ENCODE data around the gene C2CD4D. TPM values are rescaled to one million over a fixed set of nuclear protein-coding genes. Genes with fewer than 3 reads are reported as not detected.

C2CD4D gene
- total RNA-seq, 1 experiment from 2014 or later: 0.79 TPM

GRCh38 chr1:151835596-151835995 lies 4.0 kb downstream of the C2CD4D start:
- Histone ChIP-seq H3K9me3 (ENCODE audit: control insufficient read depth, low read depth, low read length) (no peaks in the 10 kb centered on the region), H3K27ac (ENCODE audit: insufficient read length, low read depth, low read length) (no peak overlapping the region), H3K23ac (ENCODE audit: insufficient read length, low read depth, low read length) (no peak overlapping the region), H3T11ph (ENCODE audit: low read length) (no peak overlapping the region), H2AFZ (ENCODE audit: low read length) (no peak overlapping the region), H3K14ac (ENCODE audit: insufficient read depth, low read length) (no peak overlapping the region), H2BK5ac (ENCODE audit: insufficient read length, low read length) (no peak overlapping the region), H4K91ac (ENCODE audit: insufficient read length, low read depth, low read length) (no peak overlapping the region), H4K20me1 (ENCODE audit: control insufficient read depth, insufficient read depth, insufficient read length) (no peaks in the 10 kb centered on the region), H3K18ac (ENCODE audit: insufficient read length, low read depth, low read length) (no peak overlapping the region), H2BK120ac (ENCODE audit: low read depth, low read length, poor library complexity, severe bottlenecking) (no peak overlapping the region), H3K27me3 (ENCODE audit: insufficient read depth, low read length) (peaks cover 8% of the 10 kb centered on the region; the same call in 1 of the 2 replicates), H3K56ac (ENCODE audit: insufficient read length, low read depth, low read length) (no peak overlapping the region), H2BK15ac (ENCODE audit: low read depth, low read length) (no peak overlapping the region), H3K4ac (ENCODE audit: low read depth, low read length) (no peak overlapping the region), H4K8ac (replicated peaks; ENCODE audit: insufficient read length, low read depth, low read length) (no peak overlapping the region), H3K4me1 (ENCODE audit: insufficient read depth, low read length) (peaks cover 4% of the 10 kb centered on the region; the same call in 1 of the 2 replicates), H3K4me2 (ENCODE audit: insufficient read depth, insufficient read length, low read length) (no peak overlapping the region), H4K5ac (ENCODE audit: insufficient read length, low read depth, low read length) (no peak overlapping the region), H3K9ac (ENCODE audit: extremely low read depth, insufficient read length, low read length) (no peak overlapping the region), H2BK12ac (ENCODE audit: insufficient read length, low read depth, low read length) (no peak overlapping the region), H3K79me2 (ENCODE audit: insufficient read depth, low read length) (no peaks in the 10 kb centered on the region), H3K23me2 (ENCODE audit: insufficient read length, low read depth, low read length, poor library complexity, severe bottlenecking) (peaks cover 30% of the 10 kb centered on the region), H2AK5ac (ENCODE audit: insufficient read length, low read length) (no peak overlapping the region), H2BK20ac (ENCODE audit: low read depth, low read length, poor library complexity, severe bottlenecking) (no peak overlapping the region), H3K79me1 (ENCODE audit: insufficient read depth, low read depth, low read length, poor library complexity, severe bottlenecking) (no peaks in the 10 kb centered on the region)
- peaks cover 22 to 37% of the 10 kb centered on the region in 2 experiments for H3K4me1 Mint-ChIP-seq
- peaks cover 32% of the 10 kb centered on the region for H3K27me3 Mint-ChIP-seq (ENCODE audit: low read depth)
- H3K9me3 Mint-ChIP-seq: no peaks in the 10 kb centered on the region; a peak in 1 of 5 replicates
- H3K4me3 Mint-ChIP-seq: no peak overlapping the region
- WGBS (ENCODE audit: extremely low coverage, insufficient read length, low lambda C conversion rate): no CpG with 5 or more reads among the region's 7 CpGs
- no peak for DNase-seq
- no peaks in the 10 kb centered on the region; a peak in 1 of 7 replicates for H3K36me3 Mint-ChIP-seq (ENCODE audit: insufficient read depth in 1 of 3, low read depth in 3 of 3)
- no peak overlapping the region for H3K27ac Mint-ChIP-seq
- TF ChIP-seq, protein P1, sequence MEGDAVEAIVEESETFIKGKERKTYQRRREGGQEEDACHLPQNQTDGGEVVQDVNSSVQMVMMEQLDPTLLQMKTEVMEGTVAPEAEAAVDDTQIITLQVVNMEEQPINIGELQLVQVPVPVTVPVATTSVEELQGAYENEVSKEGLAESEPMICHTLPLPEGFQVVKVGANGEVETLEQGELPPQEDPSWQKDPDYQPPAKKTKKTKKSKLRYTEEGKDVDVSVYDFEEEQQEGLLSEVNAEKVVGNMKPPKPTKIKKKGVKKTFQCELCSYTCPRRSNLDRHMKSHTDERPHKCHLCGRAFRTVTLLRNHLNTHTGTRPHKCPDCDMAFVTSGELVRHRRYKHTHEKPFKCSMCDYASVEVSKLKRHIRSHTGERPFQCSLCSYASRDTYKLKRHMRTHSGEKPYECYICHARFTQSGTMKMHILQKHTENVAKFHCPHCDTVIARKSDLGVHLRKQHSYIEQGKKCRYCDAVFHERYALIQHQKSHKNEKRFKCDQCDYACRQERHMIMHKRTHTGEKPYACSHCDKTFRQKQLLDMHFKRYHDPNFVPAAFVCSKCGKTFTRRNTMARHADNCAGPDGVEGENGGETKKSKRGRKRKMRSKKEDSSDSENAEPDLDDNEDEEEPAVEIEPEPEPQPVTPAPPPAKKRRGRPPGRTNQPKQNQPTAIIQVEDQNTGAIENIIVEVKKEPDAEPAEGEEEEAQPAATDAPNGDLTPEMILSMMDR (conservative IDR thresholded peaks at IDR 0.05): no peak

Measured in H9 (cell line).